ENCODE results near the gene PSMC5. TPM values are rescaled to one million over a fixed set of nuclear protein-coding genes. Genes with fewer than 3 reads are reported as not detected.

Gene PSMC5
- total RNA-seq, 1 donor from 2014 or later = 136 TPM

- intact Hi-C loops (cut with DNase I) = no loop called here
- ATAC-seq (ENCODE audit: poor library complexity) = no peak
- DNase-seq = no peak
Measured at GRCh38 chr17:63819131-63819530, 8.1 kb upstream of the PSMC5 start.

- intact Hi-C loops (cut with DNase I) = no loop called here
- no peak for ATAC-seq (ENCODE audit: poor library complexity)
- DNase-seq = no peak
Measured at GRCh38 chr17:63819585-63820537, 7.4 kb upstream of the PSMC5 start.

DNA sequence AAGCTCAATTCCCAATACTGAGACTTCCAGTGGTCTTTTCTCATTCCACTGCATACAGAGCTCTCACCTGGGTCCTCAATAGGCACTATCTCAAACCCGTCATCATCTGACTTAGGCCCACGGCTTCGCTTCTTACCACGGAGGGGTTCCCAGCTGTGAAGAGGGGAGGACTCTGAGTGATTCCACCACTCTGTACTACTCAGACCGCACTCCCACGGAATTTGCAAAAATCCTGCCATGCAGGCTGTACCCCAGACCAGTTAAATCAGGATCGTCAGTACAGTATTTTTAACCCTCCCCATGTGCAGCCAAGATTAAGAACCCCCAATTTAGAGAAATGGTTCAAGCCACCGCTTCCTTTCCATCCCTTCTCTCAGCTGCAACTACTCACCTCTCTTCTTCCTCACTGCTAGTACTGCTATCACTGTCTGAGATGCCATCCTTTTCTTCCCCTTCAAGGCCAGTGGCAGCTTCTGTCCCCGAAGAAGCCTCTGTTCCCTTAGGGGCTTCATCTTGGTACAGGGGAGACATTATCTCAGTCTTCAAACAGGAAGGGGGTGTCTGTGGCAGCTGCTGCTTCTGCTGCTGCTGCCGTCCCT is 6.2 kb upstream of the PSMC5 start:
- no peak for DNase-seq
- no peak for ATAC-seq (ENCODE audit: poor library complexity)
- intact Hi-C loops (cut with DNase I) = no loop called here

DNA sequence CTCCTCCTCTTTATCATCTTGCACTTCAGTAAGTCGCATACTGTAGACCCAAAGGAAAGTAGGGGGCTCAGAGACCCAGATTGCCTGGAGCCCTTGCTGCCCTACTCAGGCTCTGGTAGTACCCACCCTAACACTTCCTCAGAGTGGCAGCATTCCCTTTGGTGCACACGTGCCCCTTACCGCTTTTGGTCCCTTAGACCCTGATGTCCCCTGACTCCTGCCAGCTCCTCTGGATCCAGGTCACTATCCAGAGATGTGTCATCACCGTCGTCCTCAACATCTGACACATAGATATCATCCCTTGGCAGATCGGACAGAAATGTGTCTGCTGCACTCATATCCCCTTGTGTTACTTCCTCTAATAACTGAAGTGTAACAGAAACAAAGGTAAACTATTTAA is 5.4 kb upstream of the PSMC5 start:
- DNase-seq = no peak
- ATAC-seq (ENCODE audit: poor library complexity) = no peak
- intact Hi-C loops (cut with DNase I) = no loop called here

DNA sequence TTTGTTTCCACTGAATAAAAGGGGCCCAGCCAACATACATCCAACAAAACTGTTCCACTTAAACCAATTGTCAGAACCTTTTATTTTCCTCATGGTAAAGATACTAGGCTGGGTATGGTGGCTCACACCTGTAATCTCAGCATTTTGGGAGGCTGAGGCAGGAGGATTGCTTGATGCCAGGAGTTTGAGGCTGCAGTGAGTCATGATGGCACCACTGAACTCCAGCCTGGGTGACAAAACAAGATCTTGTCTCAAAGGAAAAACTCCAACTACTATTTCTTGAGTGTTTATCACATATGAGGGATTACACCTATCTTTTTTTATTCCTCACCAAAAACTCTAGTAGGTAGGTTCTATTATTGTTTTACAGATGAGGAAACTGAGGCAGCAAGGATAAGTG is 4.7 kb upstream of the PSMC5 start:
- no peak for DNase-seq
- intact Hi-C loops (cut with DNase I) = no loop called here
- no peak for ATAC-seq (ENCODE audit: poor library complexity)

DNA sequence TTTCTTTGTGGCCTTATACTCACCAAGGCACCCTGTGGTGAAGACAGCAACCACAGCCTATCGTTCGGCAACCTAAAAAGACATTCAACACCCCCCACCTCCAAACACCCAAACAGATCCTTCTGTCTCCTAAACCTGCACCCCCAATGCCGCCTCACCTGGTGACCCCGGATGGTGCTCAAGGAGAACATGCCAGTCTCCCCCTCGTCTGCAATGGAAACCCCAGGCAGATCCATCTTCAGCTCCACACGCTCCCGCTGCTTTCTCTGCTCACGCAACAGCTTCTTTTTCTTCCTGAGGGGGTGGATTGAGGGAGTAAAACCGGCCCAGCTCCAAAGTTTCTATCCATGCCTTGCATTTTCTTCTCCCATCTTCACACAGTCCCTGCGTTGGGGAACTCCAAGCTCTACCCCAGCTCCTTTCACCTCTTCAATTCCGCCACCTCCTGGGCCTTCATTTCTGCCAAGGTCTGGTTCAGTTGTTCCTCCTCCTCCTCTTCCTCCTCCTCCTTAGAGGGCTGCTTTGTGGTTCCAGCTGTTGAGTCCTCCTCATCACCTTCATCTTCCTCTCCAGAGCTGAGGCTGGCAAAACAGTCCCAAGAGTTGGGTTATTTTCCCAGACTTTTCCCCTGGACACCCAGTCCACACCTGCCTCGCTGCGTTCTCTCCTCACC is 3.4 kb upstream of the PSMC5 start:
- intact Hi-C loops (cut with DNase I) = no loop called here
- ATAC-seq (ENCODE audit: poor library complexity) (no peak), DNase-seq (no peak)

DNA sequence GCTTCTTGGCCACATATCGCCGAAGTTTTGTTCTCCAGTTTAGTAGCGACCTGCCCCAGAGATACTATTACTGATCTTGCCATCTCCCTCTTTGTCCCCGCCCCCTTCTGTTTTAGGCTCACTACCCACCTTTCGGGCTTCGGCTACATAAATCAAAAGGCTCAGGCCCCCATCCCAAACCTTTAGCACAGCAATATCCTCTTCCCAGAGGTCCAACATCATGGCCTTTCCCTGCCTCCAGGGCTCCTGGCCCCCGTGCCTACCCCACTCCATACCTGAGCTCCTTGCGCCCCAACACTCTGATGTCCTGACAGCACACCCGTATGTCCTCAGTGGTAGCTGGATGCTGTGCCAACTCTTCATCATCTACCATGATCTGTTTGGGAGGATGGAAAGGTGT is 2.9 kb upstream of the PSMC5 start:
- ATAC-seq (ENCODE audit: poor library complexity) (no peak), DNase-seq (no peak)
- intact Hi-C loops (cut with DNase I) = no loop called here

DNA sequence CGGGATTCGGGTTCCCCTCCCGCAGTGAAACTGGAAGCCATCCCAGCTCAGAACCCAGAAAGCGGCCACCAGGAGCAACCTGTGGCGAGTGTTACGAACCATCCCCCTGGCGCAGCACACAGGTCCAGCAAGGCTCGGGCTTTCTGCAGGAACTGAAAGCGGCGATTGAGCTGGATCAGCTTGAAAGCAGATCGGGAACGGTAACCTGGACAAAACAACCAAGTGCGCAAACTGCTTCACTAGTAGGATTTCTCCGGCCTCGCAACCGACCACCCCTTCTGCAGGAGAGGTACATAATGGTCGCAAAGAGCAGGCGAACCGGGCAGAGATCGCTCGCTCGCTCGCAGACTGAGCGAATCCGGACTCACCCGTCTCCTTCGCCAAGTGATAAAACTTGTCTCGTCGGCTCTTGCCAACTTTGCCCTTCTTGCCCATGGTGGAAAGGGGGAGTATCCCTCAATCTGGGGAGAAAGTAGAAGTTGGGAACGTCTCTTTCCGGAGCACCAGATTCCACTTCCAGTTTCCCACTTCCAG is 696 bp upstream of the PSMC5 start:
- DNase-seq (no peak), ATAC-seq (ENCODE audit: poor library complexity) (peak; percentile 4)
- intact Hi-C loops (cut with DNase I) = no loop called here

- no peak for ATAC-seq (ENCODE audit: poor library complexity)
- intact Hi-C loops (cut with DNase I) = no loop called here
- DNase-seq = no peak
Measured at GRCh38 chr17:63827801-63828221, 580 bp downstream of the PSMC5 start.

DNA sequence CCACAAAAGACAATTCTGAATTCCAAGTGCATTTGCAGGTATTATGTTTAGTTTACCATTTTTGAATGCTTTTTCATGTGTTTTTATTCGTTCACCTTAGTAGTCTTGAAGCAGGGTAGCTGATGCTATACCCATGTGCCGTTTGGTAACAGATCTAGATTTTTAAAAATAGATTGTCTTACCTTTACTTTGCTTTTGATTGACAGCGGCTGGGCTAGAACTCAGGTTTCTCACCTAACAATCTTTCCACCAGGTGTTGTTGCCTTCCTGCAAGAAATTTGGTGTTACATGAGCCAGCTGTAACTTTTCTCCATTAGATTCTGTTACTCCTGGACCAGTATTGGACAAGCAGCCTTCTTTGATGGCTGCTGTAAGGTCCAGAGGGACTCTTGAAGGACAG is 1.7 kb downstream of the PSMC5 start:
- no peak for DNase-seq
- intact Hi-C loops (cut with DNase I) = no loop called here

DNA sequence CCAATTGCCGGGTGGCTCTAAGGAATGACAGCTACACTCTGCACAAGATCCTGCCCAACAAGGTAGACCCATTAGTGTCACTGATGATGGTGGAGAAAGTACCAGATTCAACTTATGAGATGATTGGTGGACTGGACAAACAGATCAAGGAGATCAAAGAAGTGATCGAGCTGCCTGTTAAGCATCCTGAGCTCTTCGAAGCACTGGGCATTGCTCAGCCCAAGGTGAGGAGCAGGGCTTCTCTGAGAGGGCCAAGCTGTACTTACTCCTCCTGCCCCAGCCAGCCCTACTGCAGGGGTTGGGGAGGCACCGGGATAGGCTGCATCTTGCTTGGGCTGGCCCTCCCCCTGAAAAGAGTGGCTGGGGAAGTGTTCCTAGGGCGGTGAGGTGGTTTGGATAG is 3.0 kb downstream of the PSMC5 start:
- intact Hi-C loops (cut with DNase I) = no loop called here

More for the DNA sequence above, 1.7 kb downstream of the PSMC5 start:
- no peak for ATAC-seq (ENCODE audit: poor library complexity)

DNA sequence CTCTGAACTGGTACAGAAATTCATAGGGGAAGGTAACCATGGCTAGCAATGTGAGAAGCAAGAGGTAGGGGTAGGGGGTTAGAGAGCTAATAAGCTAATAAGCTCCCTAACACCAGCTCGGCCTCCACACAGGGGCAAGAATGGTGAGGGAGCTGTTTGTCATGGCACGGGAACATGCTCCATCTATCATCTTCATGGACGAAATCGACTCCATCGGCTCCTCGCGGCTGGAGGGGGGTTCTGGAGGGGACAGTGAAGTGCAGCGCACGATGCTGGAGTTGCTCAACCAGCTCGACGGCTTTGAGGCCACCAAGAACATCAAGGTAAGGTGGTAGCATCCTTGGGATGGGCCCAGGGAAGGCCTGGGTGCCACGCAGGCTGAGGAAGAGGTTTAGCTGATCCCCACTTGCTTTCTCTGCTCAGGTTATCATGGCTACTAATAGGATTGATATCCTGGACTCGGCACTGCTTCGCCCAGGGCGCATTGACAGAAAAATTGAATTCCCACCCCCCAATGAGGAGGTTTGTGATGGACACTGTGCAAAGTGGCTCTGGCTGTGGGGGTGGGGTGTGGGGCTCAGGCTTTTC is 3.8 kb downstream of the PSMC5 start:
- intact Hi-C loops (cut with DNase I) = no loop called here
- ATAC-seq (ENCODE audit: poor library complexity) = no peak
- DNase-seq = no peak

More for the DNA sequence above, 3.0 kb downstream of the PSMC5 start:
- no peak for DNase-seq
- ATAC-seq (ENCODE audit: poor library complexity) = no peak

GRCh38 chr17:63831505-63831904 is 4.3 kb downstream of the PSMC5 start:
- no peak for DNase-seq
- intact Hi-C loops (cut with DNase I) = no loop called here
- no peak for ATAC-seq (ENCODE audit: poor library complexity)

DNA sequence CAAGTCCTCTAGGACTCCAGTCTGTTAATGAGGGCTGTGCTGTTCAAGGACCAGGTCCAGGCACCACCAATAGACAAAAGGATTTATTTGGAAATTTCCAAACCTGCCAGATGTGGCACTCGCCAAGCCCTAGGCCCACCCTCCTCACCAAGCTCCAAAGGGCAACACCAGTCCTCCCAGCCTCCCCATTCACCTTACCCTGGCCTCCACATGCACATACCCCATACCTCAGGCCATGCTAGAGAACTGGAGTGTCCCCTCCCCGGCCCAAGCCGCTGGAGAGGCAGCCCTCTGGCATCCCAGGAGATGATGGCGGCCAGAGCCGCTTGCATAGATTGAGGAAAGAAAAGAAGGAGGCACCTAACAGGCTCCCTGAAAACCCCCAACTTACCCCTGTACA is 4.8 kb downstream of the PSMC5 start:
- intact Hi-C loops (cut with DNase I) = no loop called here
- ATAC-seq (ENCODE audit: poor library complexity) (no peak), DNase-seq (no peak)

GRCh38 chr17:63832455-63832854 is 5.2 kb downstream of the PSMC5 start:
- intact Hi-C loops (cut with DNase I) = no loop called here
- DNase-seq (no peak), ATAC-seq (ENCODE audit: poor library complexity) (no peak)

- intact Hi-C loops (cut with DNase I) = no loop called here
- DNase-seq (no peak), ATAC-seq (ENCODE audit: poor library complexity) (no peak)
Measured at GRCh38 chr17:63833026-63833740, 6.0 kb downstream of the PSMC5 start.

GRCh38 chr17:63833741-63834373 is 6.6 kb downstream of the PSMC5 start:
- no peak for ATAC-seq (ENCODE audit: poor library complexity)
- intact Hi-C loops (cut with DNase I) = no loop called here
- DNase-seq = no peak
